Subcutaneous adipose tissue (tissue), 4 donors: Measurements from ENCODE around the gene EXOC6B. TPM values are rescaled to one million over a fixed set of nuclear protein-coding genes. Genes with fewer than 3 reads are reported as not detected.

ENCODE experiments used
- total RNA-seq, 4 donors: library from RNA; depleted of rRNA; stranded (reverse); fragments of >200 nt; gene quantifications; one replicate each; pipeline ENCODE4 v1.1.0, GENCODE V29; 2016
- TF ChIP-seq, protein P1 (sequence below): fragments of 450-650 bp; IDR thresholded peaks from one replicate; pipeline ENCODE4 v1.5.1; 2016; ENCODE audit warnings: low read depth, mild to moderate bottlenecking, control low read depth, antibody characterized with exemption, moderate library complexity

EXOC6B gene
- total RNA-seq, 4 donors from 2014 or later: 33.9 to 40.5 (median 38.9) TPM

DNA sequence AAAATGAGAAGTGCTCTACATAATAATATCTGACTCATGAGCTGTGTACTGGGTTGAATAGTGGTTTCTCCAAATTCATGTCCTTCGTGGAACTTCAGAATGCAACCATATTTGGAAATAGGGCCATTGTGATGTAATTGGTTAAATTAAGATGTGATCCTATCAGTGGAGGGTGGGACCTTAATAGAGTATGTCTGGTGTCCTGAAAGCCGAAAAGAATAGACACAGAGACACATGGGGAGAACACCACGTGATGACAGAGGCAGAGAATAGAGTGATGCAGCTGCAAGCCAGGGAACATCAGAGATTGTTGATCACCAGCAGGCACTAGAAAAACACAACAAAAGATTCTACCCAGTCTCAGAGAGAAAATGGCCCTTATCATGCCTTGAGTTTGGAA is 310.1 kb downstream of the EXOC6B start:
- TF ChIP-seq, protein P1, sequence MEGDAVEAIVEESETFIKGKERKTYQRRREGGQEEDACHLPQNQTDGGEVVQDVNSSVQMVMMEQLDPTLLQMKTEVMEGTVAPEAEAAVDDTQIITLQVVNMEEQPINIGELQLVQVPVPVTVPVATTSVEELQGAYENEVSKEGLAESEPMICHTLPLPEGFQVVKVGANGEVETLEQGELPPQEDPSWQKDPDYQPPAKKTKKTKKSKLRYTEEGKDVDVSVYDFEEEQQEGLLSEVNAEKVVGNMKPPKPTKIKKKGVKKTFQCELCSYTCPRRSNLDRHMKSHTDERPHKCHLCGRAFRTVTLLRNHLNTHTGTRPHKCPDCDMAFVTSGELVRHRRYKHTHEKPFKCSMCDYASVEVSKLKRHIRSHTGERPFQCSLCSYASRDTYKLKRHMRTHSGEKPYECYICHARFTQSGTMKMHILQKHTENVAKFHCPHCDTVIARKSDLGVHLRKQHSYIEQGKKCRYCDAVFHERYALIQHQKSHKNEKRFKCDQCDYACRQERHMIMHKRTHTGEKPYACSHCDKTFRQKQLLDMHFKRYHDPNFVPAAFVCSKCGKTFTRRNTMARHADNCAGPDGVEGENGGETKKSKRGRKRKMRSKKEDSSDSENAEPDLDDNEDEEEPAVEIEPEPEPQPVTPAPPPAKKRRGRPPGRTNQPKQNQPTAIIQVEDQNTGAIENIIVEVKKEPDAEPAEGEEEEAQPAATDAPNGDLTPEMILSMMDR: no peak

DNA sequence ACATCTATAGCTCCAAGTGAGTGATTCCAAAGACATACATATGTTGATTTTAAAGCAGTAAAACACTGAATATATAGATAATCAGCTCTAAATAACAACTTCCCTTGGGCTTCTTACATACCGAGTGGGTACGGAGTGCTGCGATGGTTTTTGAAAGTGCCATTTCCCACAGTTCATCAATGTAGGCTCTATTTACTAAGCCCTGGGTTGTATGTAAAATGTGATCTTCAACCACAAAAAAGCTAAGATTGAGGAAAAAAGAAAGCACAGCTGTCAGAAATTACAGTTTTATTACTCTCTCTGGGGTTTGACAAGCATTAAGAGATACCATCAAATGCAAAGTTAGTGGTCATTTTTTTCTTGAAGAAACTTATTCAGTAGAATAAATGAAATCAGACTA is 312.8 kb downstream of the EXOC6B start:
- TF ChIP-seq, protein P1: no peak

DNA sequence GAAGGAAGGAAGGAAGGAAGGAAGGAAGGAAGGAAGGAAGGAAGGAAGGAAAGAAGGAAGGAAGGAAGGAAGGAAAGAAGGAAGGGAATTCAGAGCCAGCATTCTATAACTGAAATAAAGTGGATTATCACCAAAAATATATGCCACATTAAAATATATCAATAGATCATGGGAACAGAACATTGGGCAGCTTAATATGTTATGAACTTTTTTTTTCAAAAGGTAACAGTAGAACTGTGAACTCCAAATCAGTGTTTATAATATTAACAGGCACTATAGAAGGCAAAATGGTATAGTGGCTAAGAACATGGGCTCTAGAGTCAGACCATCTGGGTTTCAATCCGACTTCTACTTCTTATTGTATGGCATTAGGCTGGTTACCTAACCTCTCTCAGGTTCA is 313.5 kb downstream of the EXOC6B start:
- TF ChIP-seq, protein P1: no peak

DNA sequence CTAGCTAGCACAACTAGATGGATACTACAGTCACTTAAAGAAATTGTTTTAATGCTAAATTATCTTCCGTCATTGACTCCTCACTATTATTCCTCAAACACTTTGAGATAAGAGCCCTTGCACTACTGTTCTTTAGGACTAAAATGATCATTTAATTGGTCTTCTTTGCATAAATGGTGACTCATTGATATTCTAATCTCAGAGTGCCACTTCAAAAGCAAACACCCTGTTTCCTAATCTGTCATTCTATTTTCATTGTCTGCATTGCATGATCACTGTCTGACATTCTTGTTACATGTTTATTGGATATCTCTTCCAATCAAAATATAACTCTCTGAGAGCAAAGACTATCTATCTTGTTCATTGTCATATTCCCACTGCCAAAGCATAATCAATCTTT is 313.9 kb downstream of the EXOC6B start:
- TF ChIP-seq, protein P1: no peak

DNA sequence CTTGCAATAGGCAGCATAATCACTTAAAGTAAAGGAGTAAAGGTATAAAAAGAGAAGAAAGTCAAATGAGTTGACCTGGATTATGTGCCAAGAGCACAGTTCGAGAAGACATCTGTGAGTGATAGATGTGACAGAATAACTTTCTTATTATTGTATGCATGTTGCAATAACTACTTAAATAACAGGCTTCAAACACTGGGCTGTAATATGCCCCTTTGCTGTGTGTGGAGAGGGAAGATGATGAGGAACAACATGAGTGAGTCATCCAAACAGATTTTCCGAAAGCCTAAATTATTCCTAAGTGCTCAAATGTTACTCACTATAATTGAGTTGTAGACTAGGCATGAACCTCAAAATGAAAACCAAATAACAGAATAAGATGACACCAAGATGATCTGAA is 328.1 kb downstream of the EXOC6B start:
- TF ChIP-seq, protein P1: no peak

DNA sequence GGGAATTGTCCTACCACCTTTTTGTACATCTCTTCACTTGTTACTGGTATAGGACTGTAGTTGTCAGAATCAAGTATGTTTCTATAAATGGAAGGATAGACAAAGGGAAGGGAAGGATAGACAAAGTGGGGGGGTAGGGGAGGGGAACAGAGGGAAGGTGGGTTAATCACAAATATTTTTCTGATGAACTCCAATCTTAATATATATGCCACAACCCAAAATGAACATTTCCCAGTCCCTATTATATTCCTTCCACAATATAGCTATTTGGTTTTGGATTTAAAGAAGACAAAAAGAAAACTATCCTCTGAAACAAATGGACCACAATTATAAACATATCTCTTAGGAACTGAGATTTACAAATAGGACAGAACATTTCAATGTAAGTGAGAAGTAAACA is 329.4 kb downstream of the EXOC6B start:
- TF ChIP-seq, protein P1: no peak

DNA sequence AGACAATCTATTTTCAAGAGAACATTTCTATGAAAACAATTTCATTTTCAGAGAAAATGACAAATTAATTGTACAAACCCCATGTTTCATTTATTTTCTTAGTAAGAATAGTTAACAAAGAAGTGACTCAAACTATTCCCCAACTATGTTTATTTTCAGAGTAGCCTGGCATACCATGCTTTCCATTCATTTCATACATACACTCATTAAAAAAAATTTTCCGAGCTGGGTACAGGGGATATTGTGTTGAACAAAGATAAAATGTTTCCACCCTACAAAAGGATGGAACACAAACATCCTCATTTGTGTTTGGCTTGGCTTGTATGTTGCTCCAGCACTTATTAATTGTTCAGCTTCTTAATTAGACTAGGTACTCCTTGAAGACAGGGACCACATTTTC is 331.4 kb downstream of the EXOC6B start:
- TF ChIP-seq, protein P1: no peak
